ENCODE measurements around the gene SPATA21. TPM values are rescaled to one million over a fixed set of nuclear protein-coding genes. Genes with fewer than 3 reads are reported as not detected.
A peak's percentile ranks its signal among the peaks of the same experiment; 100 is the strongest.
"Not testable (repeated sequence)": the region's sequence is repeated elsewhere in the genome, so short reads cannot be mapped to it uniquely, and the experiment has no call there.

SPATA21 gene
- total RNA-seq, 1 donor from 2014 or later: not detected

- DNase-seq (ENCODE audit: low spot score): no peak
These were observed 51.4 kb downstream of the SPATA21 start for GRCh38 chr1:16385659-16386453.

- no peak for DNase-seq (ENCODE audit: low spot score)
These were observed 53.3 kb downstream of the SPATA21 start for GRCh38 chr1:16383888-16384287.

- no peak for DNase-seq (ENCODE audit: low spot score)
These were observed 56.4 kb downstream of the SPATA21 start for GRCh38 chr1:16380868-16381267.

GRCh38 chr1:16378443-16378842 is 58.8 kb downstream of the SPATA21 start:
- DNase-seq (ENCODE audit: low spot score): no peak

- no peak for DNase-seq (ENCODE audit: low spot score)
These were observed 60.3 kb downstream of the SPATA21 start for GRCh38 chr1:16376971-16377370.

GRCh38 chr1:16375521-16376340 is 61.5 kb downstream of the SPATA21 start:
- DNase-seq (ENCODE audit: low spot score): no peak

- no peak for DNase-seq (ENCODE audit: low spot score)
These were observed 63.0 kb downstream of the SPATA21 start for GRCh38 chr1:16374266-16374665.

- no peak for DNase-seq (ENCODE audit: low spot score)
These were observed 64.5 kb downstream of the SPATA21 start for GRCh38 chr1:16372535-16373285.

GRCh38 chr1:16371725-16372124 is 65.5 kb downstream of the SPATA21 start:
- DNase-seq (ENCODE audit: low spot score): no peak

GRCh38 chr1:16369821-16370220 is 67.4 kb downstream of the SPATA21 start:
- DNase-seq (ENCODE audit: low spot score): no peak

GRCh38 chr1:16367968-16368890 is 69.0 kb downstream of the SPATA21 start:
- DNase-seq (ENCODE audit: low spot score): no peak

GRCh38 chr1:16367258-16367967 is 69.8 kb downstream of the SPATA21 start:
- peak; percentile 86 for DNase-seq (ENCODE audit: low spot score)

GRCh38 chr1:16366722-16367257 is 70.4 kb downstream of the SPATA21 start, which contains the start of gene SZRD1:
TSS of gene SZRD1 (plus strand) at chr1:16367242. CDS start at chr1:16367258, 16 bp downstream.
- peak; percentile 98 for DNase-seq (ENCODE audit: low spot score)

- not testable (repeated sequence) for DNase-seq (ENCODE audit: low spot score)
These were observed 72.1 kb downstream of the SPATA21 start for GRCh38 chr1:16365146-16365498.

- DNase-seq (ENCODE audit: low spot score): no peak
These were observed 80.4 kb downstream of the SPATA21 start for GRCh38 chr1:16356867-16357266.

- no peak for DNase-seq (ENCODE audit: low spot score)
These were observed 82.6 kb downstream of the SPATA21 start for GRCh38 chr1:16354619-16355018.

- no peak for DNase-seq (ENCODE audit: low spot score)
These were observed 84.2 kb downstream of the SPATA21 start for GRCh38 chr1:16352842-16353535.

- DNase-seq (ENCODE audit: low spot score): peak; percentile 91
These were observed 85.0 kb downstream of the SPATA21 start, which contains the start of gene FBXO42 for GRCh38 chr1:16351994-16352841. TSS of gene FBXO42 (minus strand) at chr1:16352480. CDS start at chr1:16315418, 37,062 bp downstream.
